Parathyroid adenoma (tissue), 2 donors: ENCODE measurements around the gene SH3GL3.

ENCODE experiments used
- H2AFZ ChIP-seq: fragments of 300-600 bp; sonication (generic); one replicate; pipeline ENCODE4 v1.7.0; 2017; ENCODE audit warnings: antibody characterized with exemption, mild to moderate bottlenecking
- H3K27ac ChIP-seq: fragments of 300-600 bp; sonication (generic); one replicate; pipeline ENCODE4 v1.7.0; 2017
- H3K27me3 ChIP-seq: fragments of 300-600 bp; sonication (generic); one replicate; pipeline ENCODE4 v1.7.0; 2017; ENCODE audit warnings: low read length; ENCODE audit not compliant: control insufficient read depth, insufficient read depth
- H3K36me3 ChIP-seq: fragments of 300-600 bp; sonication (generic); one replicate; pipeline ENCODE4 v1.7.0; 2017; ENCODE audit warnings: low read length; ENCODE audit not compliant: control insufficient read depth, insufficient read depth
- H3K4me1 ChIP-seq: fragments of 300-600 bp; sonication (generic); one replicate; pipeline ENCODE4 v1.7.0; 2017; ENCODE audit warnings: control low read depth
- H3K4me2 ChIP-seq: fragments of 300-600 bp; sonication (generic); one replicate; pipeline ENCODE4 v1.7.0; 2017; ENCODE audit warnings: low read length
- H3K4me3 ChIP-seq: fragments of 300-600 bp; sonication (generic); one replicate; pipeline ENCODE4 v1.7.0; 2017; ENCODE audit warnings: low read depth, low read length
- H3K79me2 ChIP-seq: fragments of 300-600 bp; sonication (generic); one replicate; pipeline ENCODE4 v1.7.0; 2017; ENCODE audit warnings: control low read depth
- H3K9ac ChIP-seq: fragments of 300-600 bp; sonication (generic); one replicate; pipeline ENCODE4 v1.7.0; 2017; ENCODE audit warnings: mild to moderate bottlenecking
- H3K9me3 ChIP-seq: fragments of 300-600 bp; sonication (generic); one replicate; pipeline ENCODE4 v1.7.0; 2017; ENCODE audit warnings: low read length; ENCODE audit not compliant: control insufficient read depth
- TF ChIP-seq, protein P1 (sequence below): fragments of 300-600 bp; sonication (generic); IDR thresholded peaks from one replicate; pipeline ENCODE4 v1.7.0; 2017; ENCODE audit warnings: antibody characterized with exemption, mild to moderate bottlenecking
- donor health status: primary hyperparathyroidism.

Gene SH3GL3

GRCh38 chr15:83612898-83613635 lies 165.9 kb downstream of the SH3GL3 start:
- Histone ChIP-seq H3K9me3 (no peaks in the 10 kb centered on the region), H2AFZ (no peak overlapping the region), H3K36me3 (no peaks in the 10 kb centered on the region), H3K4me3 (no peak overlapping the region), H3K27ac (no peak overlapping the region), H3K79me2 (no peaks in the 10 kb centered on the region), H3K4me1 (no peaks in the 10 kb centered on the region), H3K4me2 (no peak overlapping the region), H3K27me3 (no peaks in the 10 kb centered on the region), H3K9ac (no peak overlapping the region)
- TF ChIP-seq, protein P1, sequence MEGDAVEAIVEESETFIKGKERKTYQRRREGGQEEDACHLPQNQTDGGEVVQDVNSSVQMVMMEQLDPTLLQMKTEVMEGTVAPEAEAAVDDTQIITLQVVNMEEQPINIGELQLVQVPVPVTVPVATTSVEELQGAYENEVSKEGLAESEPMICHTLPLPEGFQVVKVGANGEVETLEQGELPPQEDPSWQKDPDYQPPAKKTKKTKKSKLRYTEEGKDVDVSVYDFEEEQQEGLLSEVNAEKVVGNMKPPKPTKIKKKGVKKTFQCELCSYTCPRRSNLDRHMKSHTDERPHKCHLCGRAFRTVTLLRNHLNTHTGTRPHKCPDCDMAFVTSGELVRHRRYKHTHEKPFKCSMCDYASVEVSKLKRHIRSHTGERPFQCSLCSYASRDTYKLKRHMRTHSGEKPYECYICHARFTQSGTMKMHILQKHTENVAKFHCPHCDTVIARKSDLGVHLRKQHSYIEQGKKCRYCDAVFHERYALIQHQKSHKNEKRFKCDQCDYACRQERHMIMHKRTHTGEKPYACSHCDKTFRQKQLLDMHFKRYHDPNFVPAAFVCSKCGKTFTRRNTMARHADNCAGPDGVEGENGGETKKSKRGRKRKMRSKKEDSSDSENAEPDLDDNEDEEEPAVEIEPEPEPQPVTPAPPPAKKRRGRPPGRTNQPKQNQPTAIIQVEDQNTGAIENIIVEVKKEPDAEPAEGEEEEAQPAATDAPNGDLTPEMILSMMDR = no peak

GRCh38 chr15:83613714-83614113 lies 166.6 kb downstream of the SH3GL3 start:
- TF ChIP-seq, protein P1 = no peak

DNA sequence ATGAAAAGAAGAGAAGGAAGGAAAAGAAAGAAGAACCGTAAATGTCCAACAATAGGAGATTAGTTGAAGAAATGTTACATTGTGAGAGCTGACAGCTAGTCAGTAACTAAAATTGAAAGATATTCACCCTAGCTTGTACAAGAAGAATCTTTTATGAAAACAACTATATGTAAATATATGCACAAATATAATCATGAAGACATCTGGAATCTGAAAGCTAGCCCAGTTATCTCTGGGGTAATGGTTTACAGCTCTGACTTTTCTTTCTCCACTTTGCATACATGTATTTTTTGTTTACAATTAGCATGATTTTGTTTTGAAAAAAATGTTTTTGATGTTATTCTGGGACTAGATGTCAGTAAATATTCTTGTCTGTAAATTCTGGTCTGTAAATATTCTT lies 169.7 kb downstream of the SH3GL3 start:
- Histone ChIP-seq H3K27me3 (no peaks in the 10 kb centered on the region), H3K9ac (no peak overlapping the region), H3K36me3 (no peaks in the 10 kb centered on the region), H3K4me2 (no peak overlapping the region), H2AFZ (no peak overlapping the region), H3K27ac (no peak overlapping the region), H3K4me3 (no peak overlapping the region), H3K9me3 (no peaks in the 10 kb centered on the region), H3K79me2 (no peaks in the 10 kb centered on the region), H3K4me1 (no peaks in the 10 kb centered on the region)
- TF ChIP-seq, protein P1 = no peak

More at GRCh38 chr15:83613714-83614113, 166.6 kb downstream of the SH3GL3 start:
- Histone ChIP-seq H3K9ac (no peak overlapping the region), H3K36me3 (no peaks in the 10 kb centered on the region), H3K27ac (no peak overlapping the region), H3K27me3 (no peaks in the 10 kb centered on the region), H3K79me2 (no peaks in the 10 kb centered on the region), H2AFZ (no peak overlapping the region), H3K9me3 (no peaks in the 10 kb centered on the region), H3K4me3 (no peak overlapping the region), H3K4me1 (no peaks in the 10 kb centered on the region), H3K4me2 (no peak overlapping the region)

DNA sequence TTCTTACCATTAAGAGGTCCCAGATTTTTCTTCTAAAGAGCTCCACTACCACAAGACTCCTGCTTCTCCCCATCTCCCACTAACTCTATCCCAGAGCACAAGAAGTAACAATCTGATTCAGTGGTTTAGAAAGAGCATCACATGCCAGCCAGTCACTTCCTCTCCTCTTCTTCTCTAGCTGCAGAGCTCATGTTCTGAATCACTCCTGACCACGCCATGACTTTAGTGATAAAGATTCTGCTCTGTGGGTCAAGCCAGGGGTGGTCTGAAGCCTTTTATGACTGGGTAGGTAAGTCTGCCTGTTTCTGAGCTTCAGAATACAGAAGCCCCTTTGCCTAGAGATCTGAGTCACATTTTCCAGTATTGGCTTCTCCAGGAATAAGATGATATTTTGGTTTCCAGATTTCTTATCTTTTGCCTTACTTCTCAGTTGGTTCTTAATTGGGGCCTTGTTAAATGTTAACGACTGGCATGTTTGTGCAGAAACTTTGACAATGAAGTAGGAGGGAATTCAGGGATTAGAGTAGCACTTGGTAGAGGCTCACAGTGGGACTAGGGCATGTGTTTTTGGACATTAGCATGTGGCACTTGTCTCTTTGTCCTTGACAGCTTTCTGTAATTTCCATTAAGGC lies 179.1 kb downstream of the SH3GL3 start:
- H3K4me3 ChIP-seq = no peak overlapping the region
- H3K27ac ChIP-seq = no peak overlapping the region
- H3K4me2 ChIP-seq = no peak overlapping the region
- H3K27me3 ChIP-seq = no peaks in the 10 kb centered on the region
- no peak overlapping the region for H2AFZ ChIP-seq
- H3K9me3 ChIP-seq = no peaks in the 10 kb centered on the region
- TF ChIP-seq, protein P1 = no peak
- no peaks in the 10 kb centered on the region for H3K79me2 ChIP-seq
- H3K36me3 ChIP-seq = no peaks in the 10 kb centered on the region
- no peak overlapping the region for H3K9ac ChIP-seq
- H3K4me1 ChIP-seq = no peaks in the 10 kb centered on the region

DNA sequence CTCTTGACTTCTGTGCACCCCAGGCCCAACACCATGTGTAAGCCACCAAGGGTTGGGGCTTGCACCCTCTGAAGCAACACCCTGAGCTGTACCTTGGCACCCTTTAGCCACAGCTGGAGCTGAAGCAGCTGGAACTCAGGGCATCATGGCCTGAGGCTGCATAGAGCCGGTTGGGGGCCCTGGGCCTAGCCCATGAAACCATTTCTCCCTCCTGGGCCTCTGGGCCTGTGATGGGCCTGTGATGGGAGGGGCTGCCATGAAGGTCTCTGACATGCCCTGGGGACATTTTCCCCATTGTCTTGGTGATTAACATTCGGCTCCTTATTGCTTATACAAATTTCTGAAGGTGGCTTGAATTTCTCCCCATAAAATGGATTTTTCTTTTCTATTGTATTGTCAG lies 184.4 kb downstream of the SH3GL3 start:
- Histone ChIP-seq H3K27me3 (no peaks in the 10 kb centered on the region), H3K4me3 (no peak overlapping the region), H3K4me2 (no peak overlapping the region), H3K9me3 (no peaks in the 10 kb centered on the region), H2AFZ (no peak overlapping the region), H3K36me3 (no peaks in the 10 kb centered on the region), H3K9ac (no peak overlapping the region), H3K4me1 (no peaks in the 10 kb centered on the region), H3K27ac (no peak overlapping the region), H3K79me2 (no peaks in the 10 kb centered on the region)
- TF ChIP-seq, protein P1 = no peak
